SK-N-MC (cell line): ENCODE results near the gene MARCHF10.

Experiments used
- FOXP2 ChIP-seq: optimal IDR thresholded peaks from 2 replicates; pipeline ENCODE3; 2011; ENCODE audit warnings: mild to moderate bottlenecking, moderate library complexity; ENCODE audit not compliant: insufficient read depth; ENCODE audit errors: extremely low read length, control extremely low read depth
- POLR2AphosphoS5 ChIP-seq: IDR thresholded peaks from 2 replicates; pipeline ENCODE4 v1.6.1; 2012; ENCODE audit warnings: mild to moderate bottlenecking, low read depth, low read length, borderline replicate concordance

DNA sequence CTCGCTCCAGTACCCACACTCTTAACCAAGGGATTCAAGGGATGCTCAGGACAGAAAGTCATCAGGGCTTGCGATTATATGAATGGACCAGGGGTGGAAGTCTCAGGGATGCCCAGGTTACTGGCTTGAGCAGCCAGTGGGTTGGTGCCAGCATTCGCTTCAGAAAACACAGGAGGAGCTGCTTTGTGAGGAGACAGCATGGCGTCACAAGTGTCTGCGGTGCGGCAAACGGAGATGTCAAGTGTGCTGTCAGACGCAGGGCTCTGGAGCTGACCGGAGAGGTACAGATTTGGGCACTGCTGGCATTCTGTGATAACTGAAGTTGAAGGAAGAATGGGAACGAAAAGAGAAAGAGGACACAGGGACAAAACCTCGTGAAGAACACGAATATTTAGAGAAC lies 4.1 kb downstream of the MARCHF10 start:
- TF ChIP-seq FOXP2 (no peak), POLR2AphosphoS5 (no peak)
